HL-60 (cell line): ENCODE data around the gene HLA-DRB1.

Experiments used
- DNase-seq, 2 experiments: peaks; one replicate each; pipeline ENCODE4 v3.0.0-alpha.2; 2010 to 2020; ENCODE audit warnings: low read depth in 1 of 2, low spot score in 1 of 2
- H3K27ac ChIP-seq: fragments of 250-450 bp; sonication (Bioruptor Pico); replicated peaks from 2 replicates; pipeline ENCODE4 v1.5.1; 2020; ENCODE audit warnings: mild to moderate bottlenecking, moderate library complexity
- H3K27me3 ChIP-seq: fragments of 250-450 bp; sonication (Bioruptor Pico); 2 replicates; pipeline ENCODE4 v1.5.1; 2021; ENCODE audit warnings: mild to moderate bottlenecking, moderate library complexity; ENCODE audit not compliant: insufficient read depth, poor library complexity, severe bottlenecking
- H3K4me3 ChIP-seq: replicated peaks from 2 replicates; pipeline ENCODE4 v1.5.1; 2011; ENCODE audit warnings: mild to moderate bottlenecking, control low read depth, low read length; ENCODE audit not compliant: insufficient read depth
- CTCF ChIP-seq: IDR thresholded peaks from one replicate; pipeline ENCODE4 v1.5.1; 2011; ENCODE audit warnings: low read length, control low read depth, inconsistent platforms; ENCODE audit not compliant: insufficient read depth
- GABPA ChIP-seq: IDR thresholded peaks from 2 replicates; pipeline ENCODE4 v1.6.1; 2012; ENCODE audit warnings: low read depth
- POLR2AphosphoS5 ChIP-seq: IDR thresholded peaks from 2 replicates; pipeline ENCODE4 v1.6.1; 2012; ENCODE audit warnings: low read depth
- REST ChIP-seq: IDR thresholded peaks from 2 replicates; pipeline ENCODE4 v1.6.1; 2012; ENCODE audit warnings: low read depth; ENCODE audit not compliant: insufficient replicate concordance
- SPI1 ChIP-seq: IDR thresholded peaks from 2 replicates; pipeline ENCODE4 v1.6.1; 2012; ENCODE audit warnings: low read depth, mild to moderate bottlenecking, borderline replicate concordance

HLA-DRB1 gene

GRCh38 chr6:32588156-32588555, 1.5 kb downstream of the HLA-DRB1 start:
- H3K4me3 ChIP-seq: no peak overlapping the region
- H3K27ac ChIP-seq: no peak overlapping the region
- H3K27me3 ChIP-seq: no peaks in the 10 kb centered on the region
- TF ChIP-seq POLR2AphosphoS5: no peak
- no peak for TF ChIP-seq SPI1
- no peak for TF ChIP-seq CTCF
- TF ChIP-seq GABPA: no peak
- no peak for TF ChIP-seq REST
- DNase-seq: no peak

GRCh38 chr6:32583527-32583898, 6.1 kb downstream of the HLA-DRB1 start:
- Histone ChIP-seq H3K4me3 (no peak overlapping the region), H3K27me3 (no peaks in the 10 kb centered on the region), H3K27ac (no peak overlapping the region)
- no peak for DNase-seq
- no peak for TF ChIP-seq POLR2AphosphoS5
- no peak for TF ChIP-seq GABPA
- no peak for TF ChIP-seq CTCF
- no peak for TF ChIP-seq REST
- no peak for TF ChIP-seq SPI1

GRCh38 chr6:32581315-32582095, 8.1 kb downstream of the HLA-DRB1 start:
- DNase-seq: no peak
- Histone ChIP-seq H3K27me3 (no peaks in the 10 kb centered on the region), H3K4me3 (no peak overlapping the region), H3K27ac (no peak overlapping the region)
- TF ChIP-seq POLR2AphosphoS5 (no peak), CTCF (no peak), REST (no peak), GABPA (no peak), SPI1 (no peak)
